ENCODE measurements around the gene ZC2HC1C.

ZC2HC1C gene

GRCh38 chr14:75050852-75051555 lies 18.4 kb upstream of the ZC2HC1C start, which contains the start of gene MLH3:
TSS of gene MLH3 (minus strand) at chr14:75051467. CDS start at chr14:75049655, 1,812 bp downstream.
- H3K9ac ChIP-seq: peak within 1 kb of the TSS; percentile 76
- TF ChIP-seq Cebpa-rat (IDR thresholded peaks at IDR 0.05): no peak
- peak within 1 kb of the TSS; percentile 70 for H3K4me3 ChIP-seq
- H3K27ac ChIP-seq: peak within 1 kb of the TSS; percentile 75
- H3K4me2 ChIP-seq: peak within 1 kb of the TSS; percentile 81
- H4K20me1 ChIP-seq: 0 out of 2 replicates have a peak, but pooled peaks cover 6% of the 10 kb centered on the region
- peaks cover 14% of the 10 kb centered on the region; the same call in 1 of the 2 replicates for H3K4me1 ChIP-seq
- H3K9me3 ChIP-seq: no peaks in the 10 kb centered on the region; the same call in 1 of the 2 replicates
- peaks cover 9% of the 10 kb centered on the region; the same call in 1 of the 2 replicates for H3K36me3 ChIP-seq
- peaks cover 32% of the 10 kb centered on the region for H3K27me3 ChIP-seq

- Histone ChIP-seq H3K9ac (no peak overlapping the region), H3K4me2 (peak overlapping the region; percentile 81), H3K4me1 (peaks cover 14% of the 10 kb centered on the region; the same call in 1 of the 2 replicates), H3K9me3 (no peaks in the 10 kb centered on the region; the same call in 1 of the 2 replicates), H3K27ac (no peak overlapping the region), H3K4me3 (peak overlapping the region; percentile 70), H3K27me3 (peaks cover 32% of the 10 kb centered on the region), H4K20me1 (0 out of 2 replicates have a peak, but pooled peaks cover 6% of the 10 kb centered on the region), H3K36me3 (peaks cover 9% of the 10 kb centered on the region; the same call in 1 of the 2 replicates)
- no peak for TF ChIP-seq Cebpa-rat (IDR thresholded peaks at IDR 0.05)
These were observed 17.9 kb upstream of the ZC2HC1C start for GRCh38 chr14:75051556-75051899.

GRCh38 chr14:75053396-75054291 lies 15.8 kb upstream of the ZC2HC1C start:
- Histone ChIP-seq H3K4me1 (peaks cover 14% of the 10 kb centered on the region; the same call in 1 of the 2 replicates), H3K4me3 (no peak overlapping the region), H3K4me2 (no peak overlapping the region), H3K27me3 (peaks cover 32% of the 10 kb centered on the region), H3K27ac (no peak overlapping the region), H3K9ac (no peak overlapping the region), H3K36me3 (peaks cover 10% of the 10 kb centered on the region; the same call in 1 of the 2 replicates), H4K20me1 (0 out of 2 replicates have a peak, but pooled peaks cover 6% of the 10 kb centered on the region), H3K9me3 (no peaks in the 10 kb centered on the region; the same call in 1 of the 2 replicates)
- TF ChIP-seq Cebpa-rat (IDR thresholded peaks at IDR 0.05): no peak

- no peak overlapping the region for H3K9ac ChIP-seq
- TF ChIP-seq Cebpa-rat (IDR thresholded peaks at IDR 0.05): no peak
- H3K4me2 ChIP-seq: no peak overlapping the region
- H4K20me1 ChIP-seq: 0 out of 2 replicates have a peak, but pooled peaks cover under 1% of the 10 kb centered on the region
- peaks cover 10% of the 10 kb centered on the region; the same call in 1 of the 2 replicates for H3K36me3 ChIP-seq
- H3K27me3 ChIP-seq: peaks cover 27% of the 10 kb centered on the region
- no peak overlapping the region for H3K4me3 ChIP-seq
- H3K4me1 ChIP-seq: peaks cover 14% of the 10 kb centered on the region; the same call in 1 of the 2 replicates
- no peak overlapping the region for H3K27ac ChIP-seq
- no peaks in the 10 kb centered on the region; the same call in 1 of the 2 replicates for H3K9me3 ChIP-seq
These were observed 15.0 kb upstream of the ZC2HC1C start for GRCh38 chr14:75054421-75054820.

GRCh38 chr14:75059642-75060041 lies 9.8 kb upstream of the ZC2HC1C start:
- Histone ChIP-seq H3K4me2 (no peak overlapping the region), H3K9ac (no peak overlapping the region), H4K20me1 (no peaks in the 10 kb centered on the region), H3K9me3 (peaks cover 9% of the 10 kb centered on the region), H3K4me1 (peaks cover 16% of the 10 kb centered on the region), H3K27me3 (no peaks in the 10 kb centered on the region), H3K36me3 (peaks cover 20% of the 10 kb centered on the region), H3K27ac (no peak overlapping the region), H3K4me3 (no peak overlapping the region)
- TF ChIP-seq Cebpa-rat (IDR thresholded peaks at IDR 0.05): no peak

- Histone ChIP-seq H3K27ac (no peak overlapping the region), H3K9ac (no peak overlapping the region), H3K27me3 (no peaks in the 10 kb centered on the region), H3K36me3 (peaks cover 20% of the 10 kb centered on the region), H3K9me3 (peaks cover 9% of the 10 kb centered on the region), H4K20me1 (no peaks in the 10 kb centered on the region), H3K4me3 (no peak overlapping the region), H3K4me1 (peaks cover 16% of the 10 kb centered on the region), H3K4me2 (no peak overlapping the region)
- TF ChIP-seq Cebpa-rat (IDR thresholded peaks at IDR 0.05): no peak
These were observed 9.0 kb upstream of the ZC2HC1C start for GRCh38 chr14:75060420-75060819.

GRCh38 chr14:75063013-75063412 lies 6.4 kb upstream of the ZC2HC1C start:
- Histone ChIP-seq H3K4me1 (peaks cover 16% of the 10 kb centered on the region), H3K36me3 (peaks cover 20% of the 10 kb centered on the region), H3K4me3 (peak overlapping the region; percentile 79), H3K9ac (peak overlapping the region; percentile 82), H3K9me3 (peaks cover 9% of the 10 kb centered on the region), H3K27me3 (peaks cover 5% of the 10 kb centered on the region), H3K27ac (no peak overlapping the region), H4K20me1 (no peaks in the 10 kb centered on the region), H3K4me2 (peak overlapping the region; percentile 93)
- TF ChIP-seq Cebpa-rat (IDR thresholded peaks at IDR 0.05): no peak

GRCh38 chr14:75063491-75064204 lies 5.8 kb upstream of the ZC2HC1C start, which contains the start of gene ACYP1:
TSS of gene ACYP1 (minus strand) at chr14:75064024. CDS start at chr14:75063553, 471 bp downstream.
- peak within 1 kb of the TSS; percentile 82 for H3K9ac ChIP-seq
- H3K27me3 ChIP-seq: peaks cover 12% of the 10 kb centered on the region
- no peaks in the 10 kb centered on the region for H4K20me1 ChIP-seq
- H3K4me1 ChIP-seq: peaks cover 20% of the 10 kb centered on the region
- no peak for TF ChIP-seq Cebpa-rat (IDR thresholded peaks at IDR 0.05)
- H3K9me3 ChIP-seq: peaks cover 9% of the 10 kb centered on the region
- H3K36me3 ChIP-seq: peaks cover 19% of the 10 kb centered on the region
- H3K27ac ChIP-seq: peak within 1 kb of the TSS; percentile 68
- H3K4me3 ChIP-seq: peak within 1 kb of the TSS; percentile 79
- H3K4me2 ChIP-seq: peak within 1 kb of the TSS; percentile 93

GRCh38 chr14:75064205-75064567 lies 5.3 kb upstream of the ZC2HC1C start:
- Histone ChIP-seq H3K27ac (no peak overlapping the region), H4K20me1 (no peaks in the 10 kb centered on the region)

More at GRCh38 chr14:75064205-75064567, 5.3 kb upstream of the ZC2HC1C start:
- Histone ChIP-seq H3K4me2 (peak overlapping the region; percentile 93), H3K36me3 (peaks cover 14% of the 10 kb centered on the region), H3K9ac (peak overlapping the region; percentile 82), H3K4me1 (peaks cover 25% of the 10 kb centered on the region), H3K9me3 (peaks cover 9% of the 10 kb centered on the region), H3K4me3 (peak overlapping the region; percentile 79), H3K27me3 (peaks cover 17% of the 10 kb centered on the region)
- TF ChIP-seq Cebpa-rat (IDR thresholded peaks at IDR 0.05): no peak
